HepG2 (cell line): ENCODE measurements around the gene FHL3.

Experiments
- CBFB ChIP-seq: sonication (generic); formaldehyde crosslinking; IDR thresholded peaks from 2 replicates; pipeline ENCODE4 v1.4.0; 2020; ENCODE audit warnings: missing genetic modification reagents
- CREM ChIP-seq, 2 experiments: sonication (generic) in 1 of 2; formaldehyde crosslinking in 1 of 2; IDR thresholded peaks; 2 replicates each; pipeline versions ENCODE4 v1.4.0 to v1.6.1; 2016 to 2020; ENCODE audit warnings: antibody characterized with exemption in 1 of 2, mild to moderate bottlenecking in 1 of 2, missing genetic modification reagents in 1 of 2
- EHMT2 ChIP-seq: fragments of 200-600 bp; sonication (generic); IDR thresholded peaks from 2 replicates; pipeline ENCODE4 v1.7.0; 2017; ENCODE audit warnings: antibody characterized with exemption, low read depth, low read length, borderline replicate concordance
- ELF1 ChIP-seq: sonication (generic); formaldehyde crosslinking; IDR thresholded peaks from 2 replicates; pipeline ENCODE4 v1.4.0; 2020; ENCODE audit warnings: missing genetic modification reagents
- EZH2 ChIP-seq: conservative IDR thresholded peaks from 2 replicates; pipeline ENCODE4 v1.6.1; 2012; ENCODE audit warnings: mild to moderate bottlenecking, low read depth, low read length, moderate library complexity
- FOSL2 ChIP-seq: sonication (generic); formaldehyde crosslinking; IDR thresholded peaks from 2 replicates; pipeline ENCODE4 v1.4.0; 2020; ENCODE audit warnings: missing genetic modification reagents
- ONECUT2 ChIP-seq: sonication (generic); formaldehyde crosslinking; IDR thresholded peaks from 2 replicates; pipeline ENCODE4 v1.4.0; 2020; ENCODE audit warnings: missing genetic modification reagents
- SMC3 ChIP-seq: IDR thresholded peaks from 2 replicates; pipeline ENCODE4 v1.6.1; 2011; ENCODE audit warnings: low read length, improper control_type of control experiment
- XRCC5 ChIP-seq: fragments of 200-400 bp; formaldehyde crosslinking; optimal IDR thresholded peaks from 2 replicates; pipeline ENCODE3; 2017; ENCODE audit warnings: mild to moderate bottlenecking, low read length
- ZNF274 ChIP-seq: sonication (generic); formaldehyde crosslinking; IDR thresholded peaks from 2 replicates; pipeline ENCODE4 v1.5.1; 2020; ENCODE audit warnings: mild to moderate bottlenecking, missing genetic modification reagents
- TF ChIP-seq, protein P1 (sequence below): sonication (generic); formaldehyde crosslinking; IDR thresholded peaks from 2 replicates; pipeline ENCODE4 v1.4.0; 2020; ENCODE audit warnings: missing genetic modification reagents

GRCh38 chr1:38020396-38020795 lies 15.1 kb upstream of the FHL3 start:
- TF ChIP-seq SMC3 (no peak), ONECUT2 (no peak), EZH2 (no peak), CREM (IDR thresholded peaks at IDR 0.05) (no peak), CREM (CRISPR knock-in tag; IDR thresholded peaks at IDR 0.05) (no peak), XRCC5 (no peak), FOSL2 (CRISPR knock-in tag) (no peak), CBFB (no peak), EHMT2 (no peak), ZNF274 (no peak), ELF1 (no peak)
- TF ChIP-seq, protein P1, sequence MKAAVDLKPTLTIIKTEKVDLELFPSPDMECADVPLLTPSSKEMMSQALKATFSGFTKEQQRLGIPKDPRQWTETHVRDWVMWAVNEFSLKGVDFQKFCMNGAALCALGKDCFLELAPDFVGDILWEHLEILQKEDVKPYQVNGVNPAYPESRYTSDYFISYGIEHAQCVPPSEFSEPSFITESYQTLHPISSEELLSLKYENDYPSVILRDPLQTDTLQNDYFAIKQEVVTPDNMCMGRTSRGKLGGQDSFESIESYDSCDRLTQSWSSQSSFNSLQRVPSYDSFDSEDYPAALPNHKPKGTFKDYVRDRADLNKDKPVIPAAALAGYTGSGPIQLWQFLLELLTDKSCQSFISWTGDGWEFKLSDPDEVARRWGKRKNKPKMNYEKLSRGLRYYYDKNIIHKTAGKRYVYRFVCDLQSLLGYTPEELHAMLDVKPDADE (CRISPR knock-in tag): no peak
